ACC112 (cell line): Measurements from ENCODE around the gene SIGLEC11.

ENCODE experiments used
- H2AFZ ChIP-seq: fragments of 200-600 bp; sonication (generic); one replicate; pipeline ENCODE4 v1.6.0; 2017; ENCODE audit warnings: antibody characterized with exemption, low read length; ENCODE audit not compliant: unreplicated experiment
- H3K27ac ChIP-seq: fragments of 200-600 bp; sonication (generic); 2 replicates; pipeline ENCODE4 v1.5.1; 2014; ENCODE audit warnings: low read depth, mild to moderate bottlenecking, antibody characterized with exemption, low read length, moderate library complexity
- H3K27me3 ChIP-seq: fragments of 200-600 bp; sonication (generic); 2 replicates; pipeline ENCODE4 v1.6.1; 2014; ENCODE audit warnings: mild to moderate bottlenecking, antibody characterized with exemption, low read length, moderate library complexity, mixed read lengths; ENCODE audit not compliant: insufficient read depth
- H3K36me3 ChIP-seq: fragments of 200-600 bp; sonication (generic); 2 replicates; pipeline ENCODE4 v1.6.1; 2016; ENCODE audit warnings: mild to moderate bottlenecking, antibody characterized with exemption, low read length, moderate library complexity, mixed read lengths; ENCODE audit not compliant: insufficient read depth
- H3K4me1 ChIP-seq: fragments of 200-600 bp; sonication (generic); one replicate; pipeline ENCODE4 v1.6.1; 2016; ENCODE audit warnings: low read length, mixed read lengths; ENCODE audit not compliant: insufficient read depth, unreplicated experiment, control insufficient read depth
- H3K4me3 ChIP-seq: fragments of 200-600 bp; sonication (generic); 2 replicates; pipeline ENCODE4 v1.5.1; 2014; ENCODE audit warnings: mild to moderate bottlenecking, low read depth, low read length
- H3K79me2 ChIP-seq: fragments of 200-600 bp; sonication (generic); one replicate; pipeline ENCODE4 v1.6.0; 2016; ENCODE audit warnings: low read length; ENCODE audit not compliant: control insufficient read depth, unreplicated experiment, insufficient read depth

The SIGLEC11 gene

GRCh38 chr19:50000038-50000840 is 39.3 kb upstream of the SIGLEC11 start:
- Histone ChIP-seq H3K27me3 (no peaks in the 10 kb centered on the region), H3K4me1 (peaks cover 6% of the 10 kb centered on the region), H3K27ac (no peak overlapping the region), H3K4me3 (no peak overlapping the region), H3K79me2 (no peaks in the 10 kb centered on the region), H3K36me3 (peaks cover 3% of the 10 kb centered on the region; the same call in 1 of the 2 replicates), H2AFZ (no peak overlapping the region)

- H3K27ac ChIP-seq, result no peak overlapping the region
- no peak overlapping the region for H2AFZ ChIP-seq
- peaks cover 5% of the 10 kb centered on the region for H3K4me1 ChIP-seq
- no peak overlapping the region for H3K4me3 ChIP-seq
- H3K79me2 ChIP-seq, result no peaks in the 10 kb centered on the region
- H3K36me3 ChIP-seq, result peaks cover 3% of the 10 kb centered on the region; the same call in 1 of the 2 replicates
- H3K27me3 ChIP-seq, result no peaks in the 10 kb centered on the region
Measured at GRCh38 chr19:49999371-50000010, 38.5 kb upstream of the SIGLEC11 start.

GRCh38 chr19:49997709-49998108 is 36.7 kb upstream of the SIGLEC11 start:
- Histone ChIP-seq H2AFZ (no peak overlapping the region), H3K27ac (no peak overlapping the region), H3K36me3 (peaks cover 4% of the 10 kb centered on the region; the same call in 1 of the 2 replicates), H3K27me3 (no peaks in the 10 kb centered on the region), H3K4me3 (no peak overlapping the region), H3K79me2 (no peaks in the 10 kb centered on the region), H3K4me1 (no peaks in the 10 kb centered on the region)

DNA sequence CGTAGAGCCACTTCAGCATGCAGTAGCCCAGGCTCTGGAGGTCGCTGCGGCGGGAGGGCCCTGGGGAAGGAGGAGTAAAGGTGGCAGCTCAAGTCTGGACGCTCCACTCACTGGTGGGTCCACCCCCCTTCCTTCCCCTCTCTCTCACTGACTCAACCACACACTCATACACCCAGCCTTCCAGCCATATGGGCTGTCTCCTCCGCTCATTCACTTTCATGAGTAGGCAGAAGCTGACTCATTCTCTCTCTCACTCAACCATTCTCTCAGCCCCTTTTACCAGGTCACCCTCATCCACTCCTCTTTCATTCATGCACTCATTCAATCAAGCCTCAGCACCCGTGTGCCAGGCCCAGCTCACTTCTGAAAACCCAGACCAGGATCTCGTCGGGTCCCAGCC is 27.5 kb upstream of the SIGLEC11 start:
- H3K27ac ChIP-seq, result no peak overlapping the region
- H3K4me3 ChIP-seq, result no peak overlapping the region
- no peaks in the 10 kb centered on the region for H3K4me1 ChIP-seq
- H3K79me2 ChIP-seq, result no peaks in the 10 kb centered on the region
- H2AFZ ChIP-seq, result no peak overlapping the region
- H3K27me3 ChIP-seq, result no peaks in the 10 kb centered on the region
- 0 out of 2 replicates have a peak, but pooled peaks cover 5% of the 10 kb centered on the region for H3K36me3 ChIP-seq

- no peaks in the 10 kb centered on the region for H3K27me3 ChIP-seq
- 0 out of 2 replicates have a peak, but pooled peaks cover 4% of the 10 kb centered on the region for H3K36me3 ChIP-seq
- H2AFZ ChIP-seq, result no peak overlapping the region
- H3K4me1 ChIP-seq, result no peaks in the 10 kb centered on the region
- no peaks in the 10 kb centered on the region for H3K79me2 ChIP-seq
- no peak overlapping the region for H3K4me3 ChIP-seq
- no peak overlapping the region for H3K27ac ChIP-seq
Measured at GRCh38 chr19:49988007-49988406, 27.0 kb upstream of the SIGLEC11 start.

DNA sequence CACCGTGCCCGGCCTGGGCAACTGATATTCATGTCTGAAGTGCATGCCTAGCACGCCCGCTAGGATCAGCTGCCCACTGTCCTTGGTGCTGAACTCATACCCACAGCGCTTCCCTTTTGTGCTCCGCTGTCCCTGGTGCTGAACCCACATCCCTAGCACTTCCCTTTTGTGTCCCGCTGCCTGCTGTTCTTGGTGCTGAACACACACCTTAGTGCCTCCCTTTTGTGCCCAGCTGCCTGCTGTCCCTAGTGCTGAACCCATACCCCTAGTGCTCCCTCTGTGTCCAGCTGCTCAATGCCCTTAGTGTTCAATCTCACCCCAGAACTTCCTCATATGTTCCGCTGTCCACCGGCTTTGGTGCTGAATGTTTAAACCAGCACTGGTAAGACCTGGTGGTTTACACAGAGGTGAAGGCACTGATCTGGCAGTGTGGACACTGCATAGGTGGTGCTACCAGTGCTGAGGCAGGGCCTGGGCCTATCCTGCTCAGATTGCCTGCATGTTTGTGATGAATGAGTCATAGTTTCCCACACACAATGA is 26.3 kb upstream of the SIGLEC11 start:
- H3K4me1 ChIP-seq, result no peaks in the 10 kb centered on the region
- H3K36me3 ChIP-seq, result no peaks in the 10 kb centered on the region
- H3K27ac ChIP-seq, result no peak overlapping the region
- no peaks in the 10 kb centered on the region for H3K27me3 ChIP-seq
- H3K4me3 ChIP-seq, result no peak overlapping the region
- H3K79me2 ChIP-seq, result no peaks in the 10 kb centered on the region
- H2AFZ ChIP-seq, result no peak overlapping the region

DNA sequence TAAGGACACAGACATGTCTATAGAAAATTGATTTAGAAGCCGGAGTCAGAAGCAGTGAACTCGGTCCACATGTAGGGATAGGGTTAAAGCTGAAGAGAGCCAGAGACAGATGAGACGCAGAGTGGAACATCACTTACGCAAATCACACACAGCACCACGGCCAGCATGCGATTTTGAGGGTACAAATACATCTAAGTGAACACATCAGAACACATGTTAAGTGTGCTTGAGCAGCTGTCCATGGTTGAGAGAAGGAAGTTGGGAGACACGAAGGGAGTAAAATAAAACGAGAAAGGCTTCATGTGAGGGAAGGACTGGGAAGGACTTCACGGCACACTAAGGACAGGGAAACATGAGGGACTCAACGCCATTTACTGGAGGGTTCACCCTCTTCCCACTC is 25.4 kb upstream of the SIGLEC11 start:
- Histone ChIP-seq H3K36me3 (no peaks in the 10 kb centered on the region), H3K4me1 (no peaks in the 10 kb centered on the region), H3K4me3 (no peak overlapping the region), H3K79me2 (no peaks in the 10 kb centered on the region), H3K27me3 (no peaks in the 10 kb centered on the region), H2AFZ (no peak overlapping the region), H3K27ac (no peak overlapping the region)

DNA sequence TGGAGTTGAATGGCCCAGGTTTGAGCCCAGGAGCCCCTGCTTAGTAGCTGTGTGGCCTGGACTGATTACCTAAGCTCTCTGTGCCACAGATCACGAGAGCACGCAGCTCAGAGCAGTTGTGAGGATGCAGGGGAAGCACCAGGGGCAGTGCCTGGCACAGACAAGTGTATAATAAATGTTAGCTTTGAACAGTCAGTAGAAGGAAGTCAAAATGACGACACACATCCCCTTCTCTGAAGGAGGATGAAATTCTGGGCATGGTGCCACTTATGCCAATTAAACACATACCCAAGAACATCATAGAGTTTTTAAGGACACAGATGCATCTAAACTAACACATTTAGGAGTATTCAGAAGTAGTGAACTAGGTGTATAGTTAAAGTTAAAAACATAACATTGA is 24.9 kb upstream of the SIGLEC11 start:
- Histone ChIP-seq H3K27me3 (no peaks in the 10 kb centered on the region), H3K4me1 (no peaks in the 10 kb centered on the region), H2AFZ (no peak overlapping the region), H3K4me3 (no peak overlapping the region), H3K27ac (no peak overlapping the region), H3K36me3 (no peaks in the 10 kb centered on the region), H3K79me2 (no peaks in the 10 kb centered on the region)

GRCh38 chr19:49984491-49984890 is 23.5 kb upstream of the SIGLEC11 start:
- no peaks in the 10 kb centered on the region for H3K79me2 ChIP-seq
- H3K4me1 ChIP-seq, result no peaks in the 10 kb centered on the region
- H3K36me3 ChIP-seq, result no peaks in the 10 kb centered on the region
- no peak overlapping the region for H3K27ac ChIP-seq
- no peaks in the 10 kb centered on the region for H3K27me3 ChIP-seq
- no peak overlapping the region for H2AFZ ChIP-seq
- no peak overlapping the region for H3K4me3 ChIP-seq

DNA sequence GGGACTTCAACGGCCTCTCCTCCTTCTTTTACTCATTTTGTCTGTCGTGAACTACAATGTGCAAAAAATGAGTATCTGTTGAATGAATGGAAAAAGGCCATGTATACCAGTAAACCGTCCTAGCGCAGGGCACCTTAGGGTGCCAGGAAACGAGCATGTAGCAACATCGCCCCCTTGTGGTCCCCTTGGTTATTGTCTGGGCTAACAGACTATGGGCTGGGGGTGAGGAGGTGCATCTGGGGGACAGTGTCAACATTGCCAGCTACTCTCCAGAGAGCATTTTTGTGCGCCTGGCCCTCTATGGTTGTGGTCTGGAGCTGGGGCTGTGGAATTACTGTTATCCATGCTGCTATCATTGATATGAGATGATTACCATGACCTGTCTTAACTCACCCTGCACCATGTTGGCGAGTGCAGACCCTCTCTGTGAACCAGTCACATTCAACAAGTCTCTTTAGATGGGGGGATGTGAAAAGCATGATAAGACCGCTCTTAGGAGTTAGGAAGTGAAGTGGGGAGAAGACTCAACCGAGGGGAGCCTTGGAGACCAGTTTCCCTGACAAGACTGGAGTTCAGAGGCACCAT is 22.8 kb upstream of the SIGLEC11 start:
- no peak overlapping the region for H3K27ac ChIP-seq
- H3K36me3 ChIP-seq, result no peaks in the 10 kb centered on the region
- no peak overlapping the region for H3K4me3 ChIP-seq
- H2AFZ ChIP-seq, result no peak overlapping the region
- H3K4me1 ChIP-seq, result no peaks in the 10 kb centered on the region
- H3K79me2 ChIP-seq, result no peaks in the 10 kb centered on the region
- no peaks in the 10 kb centered on the region for H3K27me3 ChIP-seq
